A673 (cell line): Measurements from ENCODE around the gene VTI1A.

Source experiments
- EZH2 ChIP-seq: fragments of 200-600 bp; sonication (generic); IDR thresholded peaks from 2 replicates; pipeline ENCODE4 v1.6.1; 2017; ENCODE audit warnings: borderline replicate concordance, low read depth, mild to moderate bottlenecking, mixed read lengths, antibody characterized with exemption, low read length; ENCODE audit not compliant: poor library complexity, severe bottlenecking
- TF ChIP-seq, protein P1 (sequence below): fragments of 300-800, 200-600 bp; sonication (generic); conservative IDR thresholded peaks from 2 replicates; pipeline ENCODE4 v1.5.1; 2017; ENCODE audit warnings: low read depth, mild to moderate bottlenecking, antibody characterized with exemption, low read length, moderate library complexity, mixed read lengths

DNA sequence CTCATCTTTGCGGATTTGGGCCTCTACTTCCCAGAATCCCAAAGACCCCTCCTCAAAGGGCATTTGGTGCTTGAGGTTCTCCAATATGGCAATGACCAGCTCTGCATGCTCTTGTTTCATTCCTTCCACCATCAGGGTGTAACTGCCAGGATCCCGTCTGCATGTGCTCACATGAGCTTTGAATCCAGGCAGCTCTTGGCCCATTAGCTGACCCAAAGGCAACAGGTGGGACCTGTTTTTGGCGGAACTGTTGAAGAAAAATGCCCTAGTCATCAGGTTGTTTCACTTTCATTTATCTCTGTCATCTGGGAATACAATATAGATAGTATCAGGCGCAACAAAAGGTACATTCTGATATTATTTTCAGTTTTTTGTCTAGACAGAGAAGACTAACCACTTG lies 343.9 kb downstream of the VTI1A start:
- TF ChIP-seq, protein P1, sequence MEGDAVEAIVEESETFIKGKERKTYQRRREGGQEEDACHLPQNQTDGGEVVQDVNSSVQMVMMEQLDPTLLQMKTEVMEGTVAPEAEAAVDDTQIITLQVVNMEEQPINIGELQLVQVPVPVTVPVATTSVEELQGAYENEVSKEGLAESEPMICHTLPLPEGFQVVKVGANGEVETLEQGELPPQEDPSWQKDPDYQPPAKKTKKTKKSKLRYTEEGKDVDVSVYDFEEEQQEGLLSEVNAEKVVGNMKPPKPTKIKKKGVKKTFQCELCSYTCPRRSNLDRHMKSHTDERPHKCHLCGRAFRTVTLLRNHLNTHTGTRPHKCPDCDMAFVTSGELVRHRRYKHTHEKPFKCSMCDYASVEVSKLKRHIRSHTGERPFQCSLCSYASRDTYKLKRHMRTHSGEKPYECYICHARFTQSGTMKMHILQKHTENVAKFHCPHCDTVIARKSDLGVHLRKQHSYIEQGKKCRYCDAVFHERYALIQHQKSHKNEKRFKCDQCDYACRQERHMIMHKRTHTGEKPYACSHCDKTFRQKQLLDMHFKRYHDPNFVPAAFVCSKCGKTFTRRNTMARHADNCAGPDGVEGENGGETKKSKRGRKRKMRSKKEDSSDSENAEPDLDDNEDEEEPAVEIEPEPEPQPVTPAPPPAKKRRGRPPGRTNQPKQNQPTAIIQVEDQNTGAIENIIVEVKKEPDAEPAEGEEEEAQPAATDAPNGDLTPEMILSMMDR, result no peak
- no peak for TF ChIP-seq EZH2
